Suprapubic skin (tissue), 4 donors: Measurements from ENCODE around the gene WIPF3. TPM values are rescaled to one million over a fixed set of nuclear protein-coding genes. Genes with fewer than 3 reads are reported as not detected.

ENCODE experiments used
- DNase-seq, 2 donors: peaks; one replicate each; pipeline ENCODE4 v3.0.0-alpha.2; 2019; ENCODE audit warnings: low spot score in 2 of 2
- H3K27ac ChIP-seq: fragments of 200-600 bp; sonication (generic); one replicate; pipeline ENCODE4 v1.5.1; 2019
- H3K27me3 ChIP-seq: fragments of 200-600 bp; sonication (generic); one replicate; pipeline ENCODE4 v1.5.1; 2019
- H3K36me3 ChIP-seq: fragments of 200-600 bp; sonication (generic); one replicate; pipeline ENCODE4 v1.5.1; 2019
- H3K4me1 ChIP-seq: fragments of 200-600 bp; sonication (generic); one replicate; pipeline ENCODE4 v1.5.1; 2019
- H3K4me3 ChIP-seq: fragments of 200-600 bp; sonication (generic); one replicate; pipeline ENCODE4 v1.5.1; 2019; ENCODE audit warnings: mild to moderate bottlenecking
- H3K9me3 ChIP-seq: fragments of 200-600 bp; sonication (generic); one replicate; pipeline ENCODE4 v1.5.1; 2019
- EP300 ChIP-seq: sonication (generic); formaldehyde crosslinking; IDR thresholded peaks from one replicate; pipeline ENCODE4 v1.6.1; 2017; ENCODE audit warnings: antibody characterized with exemption
- POLR2A ChIP-seq, 2 donors: fragments of 450-650 bp; IDR thresholded peaks; one replicate each; pipeline ENCODE4 v1.6.1; 2017; ENCODE audit warnings: antibody characterized with exemption in 2 of 2, mild to moderate bottlenecking in 2 of 2, moderate library complexity in 2 of 2
- POLR2AphosphoS5 ChIP-seq, 3 donors: sonication (generic); formaldehyde crosslinking; IDR thresholded peaks; one replicate each; pipeline ENCODE4 v1.6.1; 2017; ENCODE audit warnings: antibody characterized with exemption in 3 of 3
- WGBS: methylation state at CpG from one replicate; pipeline ENCODE4 v1.1.5; 2018; 5-methylcytosine and 5-hydroxymethylcytosine counted together
- total RNA-seq, 4 donors: library from RNA; depleted of rRNA; stranded (reverse); fragments of >200 nt; gene quantifications; one replicate each; pipeline ENCODE4 v1.1.0, GENCODE V29; 2016
- TF ChIP-seq, protein P1 (sequence below), 2 donors: fragments of 200-600 bp in 1 of 2; fragments of 450-650 bp in 1 of 2; sonication (generic) in 1 of 2; IDR thresholded peaks; one replicate each; pipeline ENCODE4 v1.5.1; 2016 to 2019; ENCODE audit warnings: antibody characterized with exemption in 2 of 2, mild to moderate bottlenecking in 1 of 2, moderate library complexity in 1 of 2

WIPF3 gene
- total RNA-seq, 4 donors from 2014 or later, result 0.30 to 1.4 (median 0.58) TPM

DNA sequence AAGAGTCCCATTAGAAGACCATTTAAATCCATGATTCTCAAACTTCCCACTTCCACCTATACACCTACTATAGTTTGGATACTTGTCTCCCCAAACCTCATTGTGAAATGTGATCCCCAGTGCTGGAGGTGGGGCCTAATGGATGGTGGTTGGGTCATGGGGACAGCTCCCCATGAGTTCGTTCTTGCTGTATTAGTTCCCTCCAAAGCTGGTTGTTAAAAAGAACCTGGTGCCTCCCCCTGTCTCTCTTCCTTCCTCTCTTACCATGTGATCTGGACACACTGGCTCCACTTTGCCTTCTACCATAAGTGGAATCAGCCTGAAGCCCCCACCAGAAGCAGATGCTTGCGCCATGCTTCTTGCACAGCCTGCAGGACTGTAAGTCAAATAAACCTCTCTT, 53.9 kb downstream of the WIPF3 start:
- Histone ChIP-seq H3K9me3 (no peaks in the 10 kb centered on the region), H3K27ac (no peak overlapping the region), H3K4me1 (peaks cover 4% of the 10 kb centered on the region), H3K27me3 (no peaks in the 10 kb centered on the region), H3K4me3 (no peak overlapping the region), H3K36me3 (no peaks in the 10 kb centered on the region)
- no peak for TF ChIP-seq POLR2AphosphoS5 (IDR thresholded peaks at IDR 0.05)
- whole genome bisulfite sequencing, result 98% methylated on average over 2 of the region's 2 CpGs
- no peak for DNase-seq

DNA sequence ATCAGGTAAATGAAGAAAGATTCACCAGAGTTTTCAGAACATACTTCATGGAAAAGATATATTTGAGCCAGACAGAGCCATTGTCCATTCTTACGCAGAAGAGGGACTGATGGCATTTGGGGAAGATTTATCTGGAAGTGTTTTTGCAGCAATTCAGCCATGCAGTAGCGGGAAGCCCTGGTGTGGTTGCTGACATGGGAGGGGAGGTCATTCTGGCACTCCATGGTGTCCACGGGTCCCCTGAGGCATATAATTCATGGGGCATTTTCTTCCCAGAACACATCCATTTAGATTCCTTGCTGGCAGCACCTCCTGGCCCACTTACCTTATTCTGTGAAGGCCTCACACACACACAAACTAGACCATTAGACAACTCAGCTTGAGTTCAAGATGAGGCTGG, 55.6 kb downstream of the WIPF3 start:
- Histone ChIP-seq H3K27ac (no peak overlapping the region), H3K4me3 (no peak overlapping the region), H3K4me1 (peaks cover 11% of the 10 kb centered on the region), H3K9me3 (no peaks in the 10 kb centered on the region), H3K36me3 (no peaks in the 10 kb centered on the region), H3K27me3 (no peaks in the 10 kb centered on the region)
- TF ChIP-seq EP300 (no peak), POLR2AphosphoS5 (IDR thresholded peaks at IDR 0.05) (no peak), POLR2A (IDR thresholded peaks at IDR 0.05) (no peak)
- TF ChIP-seq, protein P1, sequence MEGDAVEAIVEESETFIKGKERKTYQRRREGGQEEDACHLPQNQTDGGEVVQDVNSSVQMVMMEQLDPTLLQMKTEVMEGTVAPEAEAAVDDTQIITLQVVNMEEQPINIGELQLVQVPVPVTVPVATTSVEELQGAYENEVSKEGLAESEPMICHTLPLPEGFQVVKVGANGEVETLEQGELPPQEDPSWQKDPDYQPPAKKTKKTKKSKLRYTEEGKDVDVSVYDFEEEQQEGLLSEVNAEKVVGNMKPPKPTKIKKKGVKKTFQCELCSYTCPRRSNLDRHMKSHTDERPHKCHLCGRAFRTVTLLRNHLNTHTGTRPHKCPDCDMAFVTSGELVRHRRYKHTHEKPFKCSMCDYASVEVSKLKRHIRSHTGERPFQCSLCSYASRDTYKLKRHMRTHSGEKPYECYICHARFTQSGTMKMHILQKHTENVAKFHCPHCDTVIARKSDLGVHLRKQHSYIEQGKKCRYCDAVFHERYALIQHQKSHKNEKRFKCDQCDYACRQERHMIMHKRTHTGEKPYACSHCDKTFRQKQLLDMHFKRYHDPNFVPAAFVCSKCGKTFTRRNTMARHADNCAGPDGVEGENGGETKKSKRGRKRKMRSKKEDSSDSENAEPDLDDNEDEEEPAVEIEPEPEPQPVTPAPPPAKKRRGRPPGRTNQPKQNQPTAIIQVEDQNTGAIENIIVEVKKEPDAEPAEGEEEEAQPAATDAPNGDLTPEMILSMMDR (IDR thresholded peaks at IDR 0.05), result no peak
- no peak for DNase-seq
- WGBS, result 89% methylated on average over 3 of the region's 3 CpGs

DNA sequence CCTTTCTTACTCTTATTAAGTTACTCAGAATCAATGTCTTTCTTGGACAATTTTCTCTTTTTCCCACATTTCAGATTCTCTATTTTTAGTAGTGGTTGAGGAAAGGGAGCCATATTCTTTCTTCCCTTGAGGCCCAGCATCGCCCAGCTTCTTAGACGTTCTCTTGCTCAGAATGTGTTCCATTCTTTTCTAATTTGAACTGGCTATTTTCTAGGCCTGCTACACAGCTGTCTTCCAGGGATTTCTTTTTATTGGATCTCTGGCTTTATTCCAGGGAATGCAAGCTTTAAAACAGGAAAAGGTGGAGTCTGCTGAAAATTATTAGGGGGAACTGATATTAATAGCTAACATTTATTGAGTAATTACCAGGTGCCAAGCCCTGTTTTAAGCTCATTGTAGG, 58.3 kb downstream of the WIPF3 start:
- Histone ChIP-seq H3K27me3 (no peaks in the 10 kb centered on the region), H3K4me1 (peaks cover 10% of the 10 kb centered on the region), H3K27ac (no peak overlapping the region), H3K36me3 (no peaks in the 10 kb centered on the region), H3K9me3 (no peaks in the 10 kb centered on the region), H3K4me3 (no peak overlapping the region)
- 54% methylated on average over 2 of the region's 2 CpGs for WGBS
- DNase-seq, result no peak
- TF ChIP-seq POLR2A (IDR thresholded peaks at IDR 0.05), result no peak
- TF ChIP-seq, protein P1 (IDR thresholded peaks at IDR 0.05), result no peak
- TF ChIP-seq EP300, result no peak

DNA sequence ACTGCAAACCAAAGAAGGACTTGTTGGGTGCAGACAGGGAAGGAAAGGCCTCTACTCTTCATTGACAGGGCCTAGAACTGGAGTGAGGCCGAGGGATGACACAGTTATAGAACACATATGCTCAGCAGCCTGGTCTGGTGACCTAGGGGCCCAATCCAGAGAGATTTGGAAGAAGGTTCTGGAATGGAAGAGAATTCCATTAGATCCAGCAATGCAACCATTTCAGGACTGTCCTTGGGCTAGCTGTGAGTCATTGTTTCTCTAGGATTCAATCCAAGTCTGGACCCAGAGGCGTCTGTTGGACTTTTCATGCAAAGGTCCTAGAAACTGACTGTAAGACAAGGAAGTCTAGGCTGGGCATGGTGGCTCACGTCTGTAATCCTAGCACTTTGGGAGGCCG, 59.2 kb downstream of the WIPF3 start:
- Histone ChIP-seq H3K27me3 (no peaks in the 10 kb centered on the region), H3K4me3 (no peak overlapping the region), H3K27ac (no peak overlapping the region), H3K4me1 (peaks cover 8% of the 10 kb centered on the region), H3K9me3 (no peaks in the 10 kb centered on the region), H3K36me3 (no peaks in the 10 kb centered on the region)
- no peak for DNase-seq
- 75% methylated on average over 4 of the region's 4 CpGs for WGBS
- TF ChIP-seq POLR2AphosphoS5 (IDR thresholded peaks at IDR 0.05) (no peak), POLR2A (IDR thresholded peaks at IDR 0.05) (no peak), EP300 (no peak)
- TF ChIP-seq, protein P1 (IDR thresholded peaks at IDR 0.05), result no peak

DNA sequence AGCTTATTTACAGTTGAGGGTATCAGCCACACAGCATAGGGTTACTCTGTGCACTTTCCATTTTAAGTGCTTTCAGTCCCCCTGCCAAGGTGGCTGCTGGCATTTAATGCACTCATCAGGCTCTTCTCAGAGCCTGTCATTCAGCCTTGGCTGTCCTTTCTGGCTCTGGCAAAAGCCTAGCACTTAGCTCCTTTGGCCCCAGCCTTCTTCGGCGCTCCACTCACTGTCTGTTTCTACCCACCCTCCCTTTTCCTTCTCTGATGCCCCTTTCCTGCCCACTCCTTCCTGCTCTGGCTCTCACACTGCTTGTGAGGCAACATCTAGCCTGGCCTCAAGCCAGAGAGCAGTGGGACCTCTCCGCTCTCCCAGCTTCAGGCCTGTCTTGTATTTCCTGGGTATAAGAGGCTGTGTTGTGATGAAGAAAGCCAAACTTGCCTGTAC, 60.2 kb downstream of the WIPF3 start:
- Histone ChIP-seq H3K9me3 (no peaks in the 10 kb centered on the region), H3K27me3 (no peaks in the 10 kb centered on the region), H3K4me3 (no peak overlapping the region), H3K36me3 (no peaks in the 10 kb centered on the region), H3K27ac (no peak overlapping the region), H3K4me1 (peaks cover 8% of the 10 kb centered on the region)
- DNase-seq, result no peak
- TF ChIP-seq POLR2A (IDR thresholded peaks at IDR 0.05), result no peak
- TF ChIP-seq, protein P1 (IDR thresholded peaks at IDR 0.05), result no peak
- TF ChIP-seq POLR2AphosphoS5 (IDR thresholded peaks at IDR 0.05), result no peak
- WGBS, result 48% methylated on average over 3 of the region's 3 CpGs

DNA sequence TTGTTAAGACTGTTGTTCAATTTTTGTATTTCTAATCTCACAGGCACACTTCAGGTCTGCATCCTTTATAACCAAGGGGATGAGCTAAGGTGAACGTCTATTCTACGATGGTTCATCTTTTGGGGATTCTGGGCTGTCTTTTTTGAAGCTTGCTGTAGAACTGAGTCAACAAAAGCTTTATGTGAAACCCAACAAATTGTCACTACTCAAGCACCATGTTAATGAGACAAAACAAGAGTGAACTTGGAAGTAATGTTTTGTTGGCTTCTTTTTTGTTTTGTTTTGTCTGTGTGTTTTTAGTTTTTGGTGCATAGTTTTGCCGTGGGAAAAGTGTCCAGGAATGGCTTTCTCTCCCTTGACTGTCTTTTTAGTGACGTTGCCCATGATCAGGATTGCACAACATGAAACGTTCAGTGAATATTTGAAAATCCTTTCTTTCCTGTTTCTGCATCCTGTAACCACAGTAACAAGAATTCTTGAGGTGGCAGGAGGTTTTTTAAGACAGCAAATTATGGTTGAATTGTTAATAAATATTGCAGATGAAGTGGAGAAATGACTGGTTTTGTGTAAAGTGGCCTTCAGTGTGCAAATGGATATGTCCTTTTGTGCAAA, 65.6 kb downstream of the WIPF3 start:
- H3K9me3 ChIP-seq, result no peaks in the 10 kb centered on the region
- TF ChIP-seq, protein P1 (IDR thresholded peaks at IDR 0.05), result no peak
- TF ChIP-seq POLR2A (IDR thresholded peaks at IDR 0.05) (no peak), EP300 (no peak), POLR2AphosphoS5 (IDR thresholded peaks at IDR 0.05) (no peak)
- H3K4me1 ChIP-seq, result no peaks in the 10 kb centered on the region
- no peaks in the 10 kb centered on the region for H3K27me3 ChIP-seq
- H3K27ac ChIP-seq, result no peak overlapping the region
- H3K36me3 ChIP-seq, result no peaks in the 10 kb centered on the region
- no peak overlapping the region for H3K4me3 ChIP-seq
- WGBS, result 54% methylated on average over 5 of the region's 5 CpGs
- no peak for DNase-seq
